Astrocyte (in vitro differentiated cells and primary cell): ENCODE results near the gene TCTN1.

ENCODE experiments used
- EZH2 ChIP-seq: IDR thresholded peaks from 2 replicates; pipeline ENCODE4 v1.6.1; 2012; ENCODE audit warnings: mild to moderate bottlenecking, low read length, inconsistent platforms; ENCODE audit not compliant: insufficient read depth
- TF ChIP-seq, protein P1 (sequence below): IDR thresholded peaks from 2 replicates; pipeline ENCODE4 v1.5.1; 2011; ENCODE audit warnings: low read depth, mild to moderate bottlenecking, inconsistent platforms, low read length, moderate library complexity; ENCODE audit not compliant: insufficient read depth

DNA sequence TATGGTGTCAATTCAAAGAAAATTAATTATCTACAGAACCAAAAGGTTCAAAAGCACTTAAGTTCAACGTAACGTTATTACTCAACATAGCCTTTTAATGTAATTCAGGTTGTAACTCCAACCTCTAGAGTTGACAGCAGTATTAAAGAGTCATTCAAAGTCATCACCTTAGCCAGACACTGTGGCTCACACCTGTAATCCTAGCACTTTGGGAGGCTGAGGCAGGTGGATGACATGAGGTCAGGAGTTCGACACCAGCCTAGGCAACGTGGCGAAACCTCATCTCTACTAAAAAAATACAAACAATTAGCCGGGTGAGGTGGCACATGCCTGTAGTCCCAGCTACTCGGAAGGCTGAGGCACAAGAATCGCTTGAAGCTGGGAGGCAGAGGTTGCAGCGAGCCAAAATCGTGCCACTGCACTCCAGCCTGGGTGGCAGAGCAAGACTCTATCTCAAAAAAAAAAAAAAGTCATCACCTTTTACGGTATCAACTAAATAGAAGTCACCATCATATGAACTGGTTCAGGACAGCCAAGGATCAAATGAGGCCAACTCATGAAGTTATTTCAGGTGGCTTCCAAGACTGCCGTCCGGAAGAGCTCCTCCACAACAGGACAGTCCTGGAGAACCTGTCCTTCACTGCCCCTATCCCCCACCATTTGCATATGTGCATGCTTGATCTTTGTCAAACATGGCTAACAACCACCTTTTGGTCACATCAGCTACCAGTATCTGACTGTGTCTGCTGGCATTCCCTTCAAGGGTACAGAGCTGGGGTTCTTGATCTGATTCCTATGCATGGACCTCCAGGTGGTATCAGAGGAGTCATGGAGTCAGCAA, 35.0 kb upstream of the TCTN1 start:
- TF ChIP-seq, protein P1, sequence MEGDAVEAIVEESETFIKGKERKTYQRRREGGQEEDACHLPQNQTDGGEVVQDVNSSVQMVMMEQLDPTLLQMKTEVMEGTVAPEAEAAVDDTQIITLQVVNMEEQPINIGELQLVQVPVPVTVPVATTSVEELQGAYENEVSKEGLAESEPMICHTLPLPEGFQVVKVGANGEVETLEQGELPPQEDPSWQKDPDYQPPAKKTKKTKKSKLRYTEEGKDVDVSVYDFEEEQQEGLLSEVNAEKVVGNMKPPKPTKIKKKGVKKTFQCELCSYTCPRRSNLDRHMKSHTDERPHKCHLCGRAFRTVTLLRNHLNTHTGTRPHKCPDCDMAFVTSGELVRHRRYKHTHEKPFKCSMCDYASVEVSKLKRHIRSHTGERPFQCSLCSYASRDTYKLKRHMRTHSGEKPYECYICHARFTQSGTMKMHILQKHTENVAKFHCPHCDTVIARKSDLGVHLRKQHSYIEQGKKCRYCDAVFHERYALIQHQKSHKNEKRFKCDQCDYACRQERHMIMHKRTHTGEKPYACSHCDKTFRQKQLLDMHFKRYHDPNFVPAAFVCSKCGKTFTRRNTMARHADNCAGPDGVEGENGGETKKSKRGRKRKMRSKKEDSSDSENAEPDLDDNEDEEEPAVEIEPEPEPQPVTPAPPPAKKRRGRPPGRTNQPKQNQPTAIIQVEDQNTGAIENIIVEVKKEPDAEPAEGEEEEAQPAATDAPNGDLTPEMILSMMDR: no peak
- no peak for TF ChIP-seq EZH2
